Kidney epithelial cell (primary cell): ENCODE measurements around the gene DNAAF2. TPM values are rescaled to one million over a fixed set of nuclear protein-coding genes. Genes with fewer than 3 reads are reported as not detected.

ENCODE experiments used
- DNase-seq: peaks from one replicate; pipeline ENCODE4 v3.0.0-alpha.2; 2010; ENCODE audit warnings: low read depth
- H3K27me3 ChIP-seq: 2 replicates; pipeline ENCODE4 v1.6.0; 2011; ENCODE audit warnings: low read length; ENCODE audit not compliant: control insufficient read depth, insufficient read depth
- H3K36me3 ChIP-seq: 2 replicates; pipeline ENCODE4 v1.5.1; 2011; ENCODE audit warnings: low read length; ENCODE audit not compliant: control insufficient read depth, insufficient read depth
- H3K4me3 ChIP-seq: 2 replicates; pipeline ENCODE4 v1.5.1; 2011; ENCODE audit warnings: low read depth, mild to moderate bottlenecking, control low read depth, low read length
- total RNA-seq: library from RNA; depleted of rRNA; stranded (reverse); fragments of >200 nt; gene quantifications from 2 replicates; pipeline ENCODE4 v1.2.3, GENCODE V29; 2015
- TF ChIP-seq, protein P1 (sequence below): IDR thresholded peaks from 2 replicates; pipeline ENCODE4 v1.5.1; 2011; ENCODE audit warnings: mild to moderate bottlenecking, moderate library complexity, low read length, control low read depth, inconsistent platforms; ENCODE audit not compliant: insufficient read depth, poor library complexity, severe bottlenecking

The DNAAF2 gene
- total RNA-seq, 1 donor from 2014 or later, result 23.8 TPM

DNA sequence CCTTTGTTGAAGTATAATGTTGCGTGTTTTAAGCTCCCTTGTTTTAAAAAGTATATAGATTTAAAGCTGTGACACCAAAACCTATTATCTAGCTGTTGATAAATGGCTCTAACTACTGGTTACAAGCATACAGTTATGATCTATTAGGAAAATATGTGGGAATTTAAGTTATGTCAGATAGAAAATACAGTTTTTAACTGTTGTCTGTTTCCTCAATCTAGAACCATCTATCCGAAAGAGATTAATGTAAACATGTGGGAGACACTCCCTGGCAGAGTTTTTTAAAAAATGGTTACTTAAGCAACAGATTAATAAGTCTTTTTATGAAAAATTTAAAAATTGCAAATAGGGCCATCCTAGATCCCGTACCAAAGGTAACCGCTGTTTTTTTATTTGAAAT is 22.8 kb downstream of the DNAAF2 start:
- TF ChIP-seq, protein P1, sequence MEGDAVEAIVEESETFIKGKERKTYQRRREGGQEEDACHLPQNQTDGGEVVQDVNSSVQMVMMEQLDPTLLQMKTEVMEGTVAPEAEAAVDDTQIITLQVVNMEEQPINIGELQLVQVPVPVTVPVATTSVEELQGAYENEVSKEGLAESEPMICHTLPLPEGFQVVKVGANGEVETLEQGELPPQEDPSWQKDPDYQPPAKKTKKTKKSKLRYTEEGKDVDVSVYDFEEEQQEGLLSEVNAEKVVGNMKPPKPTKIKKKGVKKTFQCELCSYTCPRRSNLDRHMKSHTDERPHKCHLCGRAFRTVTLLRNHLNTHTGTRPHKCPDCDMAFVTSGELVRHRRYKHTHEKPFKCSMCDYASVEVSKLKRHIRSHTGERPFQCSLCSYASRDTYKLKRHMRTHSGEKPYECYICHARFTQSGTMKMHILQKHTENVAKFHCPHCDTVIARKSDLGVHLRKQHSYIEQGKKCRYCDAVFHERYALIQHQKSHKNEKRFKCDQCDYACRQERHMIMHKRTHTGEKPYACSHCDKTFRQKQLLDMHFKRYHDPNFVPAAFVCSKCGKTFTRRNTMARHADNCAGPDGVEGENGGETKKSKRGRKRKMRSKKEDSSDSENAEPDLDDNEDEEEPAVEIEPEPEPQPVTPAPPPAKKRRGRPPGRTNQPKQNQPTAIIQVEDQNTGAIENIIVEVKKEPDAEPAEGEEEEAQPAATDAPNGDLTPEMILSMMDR, result no peak
- H3K36me3 ChIP-seq, result no peaks in the 10 kb centered on the region
- no peak overlapping the region for H3K4me3 ChIP-seq
- H3K27me3 ChIP-seq, result no peaks in the 10 kb centered on the region
- DNase-seq, result no peak

DNA sequence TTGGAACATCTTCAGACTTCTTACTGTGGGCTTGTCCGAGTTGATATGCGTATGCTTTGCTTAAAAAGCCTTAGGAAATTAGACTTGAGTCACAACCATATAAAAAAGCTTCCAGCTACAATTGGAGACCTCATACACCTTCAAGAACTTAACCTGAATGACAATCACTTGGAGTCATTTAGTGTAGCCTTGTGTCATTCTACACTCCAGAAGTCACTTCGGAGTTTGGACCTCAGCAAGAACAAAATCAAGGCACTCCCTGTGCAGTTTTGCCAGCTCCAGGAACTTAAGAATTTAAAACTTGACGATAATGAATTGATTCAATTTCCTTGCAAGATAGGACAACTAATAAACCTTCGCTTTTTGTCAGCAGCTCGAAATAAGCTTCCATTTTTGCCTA is 27.5 kb downstream of the DNAAF2 start:
- H3K36me3 ChIP-seq, result no peaks in the 10 kb centered on the region

DNA sequence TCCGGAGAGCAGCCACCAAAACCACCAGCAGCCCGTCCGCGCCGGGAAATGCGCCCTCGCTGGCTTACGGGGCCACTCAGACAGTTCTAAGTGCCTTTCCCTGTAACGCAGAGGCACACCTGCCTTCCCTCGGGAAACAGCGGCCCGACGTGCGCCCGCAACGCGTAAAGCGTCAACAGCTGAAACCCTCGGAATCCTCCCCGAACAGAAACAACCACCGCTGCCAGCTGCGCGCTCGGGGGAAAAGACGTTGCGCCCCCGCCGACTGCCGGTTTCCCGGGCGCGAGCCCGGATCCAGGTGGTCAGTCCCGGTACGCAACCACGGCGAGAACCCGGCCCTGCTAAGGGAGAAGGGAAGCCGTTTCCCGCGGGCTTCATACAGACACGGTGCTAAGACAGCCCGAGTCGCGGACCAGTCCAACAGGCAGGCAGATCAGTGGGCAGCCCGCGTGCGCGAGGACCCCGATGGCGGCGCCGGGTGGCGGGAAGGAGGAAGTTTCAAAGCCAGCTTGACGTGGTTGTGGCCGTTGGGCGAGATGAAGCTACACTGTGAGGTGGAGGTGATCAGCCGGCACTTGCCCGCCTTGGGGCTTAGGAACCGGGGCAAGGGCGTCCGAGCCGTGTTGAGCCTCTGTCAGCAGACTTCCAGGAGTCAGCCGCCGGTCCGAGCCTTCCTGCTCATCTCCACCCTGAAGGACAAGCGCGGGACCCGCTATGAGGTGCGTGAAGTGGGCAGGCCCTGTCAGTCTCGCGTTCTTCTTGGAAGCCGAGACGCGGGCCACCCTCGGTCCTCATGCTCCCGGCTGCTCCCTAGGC is 36.4 kb downstream of the DNAAF2 start, which contains the start of gene LRR1:
Gene LRR1 (plus strand): TSS at position 456 of the 816 bp plus-strand sequence. CDS start 81 bp downstream, at position 537.
- DNase-seq, result peak; percentile 41
- TF ChIP-seq, protein P1, result no peak
- Histone ChIP-seq H3K27me3 (no peaks in the 10 kb centered on the region), H3K36me3 (no peaks in the 10 kb centered on the region), H3K4me3 (peak within 1 kb of the TSS; percentile 65)

More for the DNA sequence above, 27.5 kb downstream of the DNAAF2 start:
- TF ChIP-seq, protein P1, result no peak
- DNase-seq, result no peak
- no peaks in the 10 kb centered on the region for H3K27me3 ChIP-seq
- no peak overlapping the region for H3K4me3 ChIP-seq

DNA sequence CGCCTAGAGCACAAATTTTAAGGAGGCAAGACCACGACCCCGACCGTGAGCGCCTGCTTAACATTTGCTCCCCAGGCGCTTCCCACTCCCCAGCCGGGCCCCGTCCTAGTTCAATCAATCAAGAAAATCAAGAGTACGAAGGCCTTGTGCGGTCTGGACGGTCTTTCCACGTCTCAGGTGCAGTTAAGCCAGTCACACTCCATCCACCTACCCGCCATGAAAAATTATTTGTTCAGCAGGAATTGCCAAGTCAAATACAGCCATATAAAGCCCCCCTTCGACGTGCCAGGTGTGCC is 36.9 kb downstream of the DNAAF2 start:
- peak overlapping the region; percentile 65 for H3K4me3 ChIP-seq
- no peaks in the 10 kb centered on the region for H3K27me3 ChIP-seq
- DNase-seq, result no peak
- TF ChIP-seq, protein P1, result no peak
- no peaks in the 10 kb centered on the region for H3K36me3 ChIP-seq

DNA sequence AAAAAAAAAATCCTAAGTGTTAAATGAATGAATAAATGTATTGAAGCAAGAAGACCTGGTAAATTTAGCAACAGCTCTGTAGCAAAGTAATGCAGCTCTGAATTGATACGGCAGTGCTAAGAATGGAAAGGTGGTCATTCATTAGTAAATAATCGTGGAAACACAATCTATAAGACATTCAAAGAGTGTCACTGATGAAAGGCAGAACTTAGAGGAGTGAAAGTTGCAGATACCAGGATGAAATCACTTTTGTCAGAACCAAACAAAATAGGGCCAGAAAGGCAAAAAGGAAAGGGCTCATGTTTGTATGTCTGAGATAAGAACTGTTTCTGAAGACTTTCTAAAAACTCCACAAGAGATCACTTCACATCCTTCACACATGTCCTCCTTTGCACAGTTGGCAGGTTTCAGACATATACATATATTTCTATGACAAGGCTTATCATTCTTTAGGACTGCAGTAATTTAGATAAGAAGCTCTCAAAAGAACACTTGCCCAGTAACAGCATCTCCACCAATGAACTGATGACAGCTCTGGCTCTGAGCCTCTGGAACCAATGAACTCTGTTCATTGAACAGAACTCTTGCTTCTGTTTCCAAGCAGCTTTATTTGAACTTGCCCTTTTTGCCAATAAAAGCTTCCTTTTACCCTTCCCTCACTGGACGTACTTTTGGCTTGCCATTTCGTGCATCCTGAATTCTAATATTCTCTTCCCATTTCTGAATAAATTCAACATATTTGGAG is 40.5 kb downstream of the DNAAF2 start:
- DNase-seq, result no peak
- Histone ChIP-seq H3K36me3 (no peaks in the 10 kb centered on the region), H3K27me3 (no peaks in the 10 kb centered on the region), H3K4me3 (no peak overlapping the region)
- TF ChIP-seq, protein P1, result no peak
